ENCODE results near the gene NR2F6. TPM values are rescaled to one million over a fixed set of nuclear protein-coding genes. Genes with fewer than 3 reads are reported as not detected.

NR2F6 gene
- 10 to 100 TPM in 2 of 4 donors, 1 to 10 TPM in 2; 7.1 to 47.7 (median 10.7) TPM for total RNA-seq

DNA sequence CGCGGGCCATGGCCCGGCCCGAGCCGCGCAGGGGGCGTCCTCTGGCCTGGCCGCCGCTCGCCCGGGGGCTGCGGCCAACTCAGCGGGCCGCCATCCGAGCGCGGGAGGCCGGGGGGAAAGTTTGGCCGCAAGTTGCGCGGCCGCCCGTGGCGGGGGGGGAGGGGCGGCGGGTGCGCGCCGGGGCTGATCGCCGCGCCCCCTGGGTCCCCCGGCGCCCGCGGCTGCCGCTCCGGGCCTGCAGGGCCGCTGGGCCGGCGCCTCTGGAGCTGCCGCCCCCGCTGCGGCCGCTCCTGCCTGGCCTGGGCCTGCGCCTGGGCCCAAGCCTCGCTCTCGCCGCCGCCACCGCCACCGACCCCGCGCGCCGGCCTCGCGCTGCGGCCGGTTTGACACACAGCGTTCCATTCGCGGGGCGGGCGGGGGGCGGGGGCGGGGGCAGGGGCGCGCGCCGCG is at the start of gene NR2F6:
NR2F6 (minus strand) TSS at position 385 of the 450 bp plus-strand sequence. CDS start 699 bp downstream, outside the sequence.
- TF ChIP-seq, protein P1, sequence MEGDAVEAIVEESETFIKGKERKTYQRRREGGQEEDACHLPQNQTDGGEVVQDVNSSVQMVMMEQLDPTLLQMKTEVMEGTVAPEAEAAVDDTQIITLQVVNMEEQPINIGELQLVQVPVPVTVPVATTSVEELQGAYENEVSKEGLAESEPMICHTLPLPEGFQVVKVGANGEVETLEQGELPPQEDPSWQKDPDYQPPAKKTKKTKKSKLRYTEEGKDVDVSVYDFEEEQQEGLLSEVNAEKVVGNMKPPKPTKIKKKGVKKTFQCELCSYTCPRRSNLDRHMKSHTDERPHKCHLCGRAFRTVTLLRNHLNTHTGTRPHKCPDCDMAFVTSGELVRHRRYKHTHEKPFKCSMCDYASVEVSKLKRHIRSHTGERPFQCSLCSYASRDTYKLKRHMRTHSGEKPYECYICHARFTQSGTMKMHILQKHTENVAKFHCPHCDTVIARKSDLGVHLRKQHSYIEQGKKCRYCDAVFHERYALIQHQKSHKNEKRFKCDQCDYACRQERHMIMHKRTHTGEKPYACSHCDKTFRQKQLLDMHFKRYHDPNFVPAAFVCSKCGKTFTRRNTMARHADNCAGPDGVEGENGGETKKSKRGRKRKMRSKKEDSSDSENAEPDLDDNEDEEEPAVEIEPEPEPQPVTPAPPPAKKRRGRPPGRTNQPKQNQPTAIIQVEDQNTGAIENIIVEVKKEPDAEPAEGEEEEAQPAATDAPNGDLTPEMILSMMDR (IDR thresholded peaks at IDR 0.05; ENCODE audit: low read depth) = no peak

DNA sequence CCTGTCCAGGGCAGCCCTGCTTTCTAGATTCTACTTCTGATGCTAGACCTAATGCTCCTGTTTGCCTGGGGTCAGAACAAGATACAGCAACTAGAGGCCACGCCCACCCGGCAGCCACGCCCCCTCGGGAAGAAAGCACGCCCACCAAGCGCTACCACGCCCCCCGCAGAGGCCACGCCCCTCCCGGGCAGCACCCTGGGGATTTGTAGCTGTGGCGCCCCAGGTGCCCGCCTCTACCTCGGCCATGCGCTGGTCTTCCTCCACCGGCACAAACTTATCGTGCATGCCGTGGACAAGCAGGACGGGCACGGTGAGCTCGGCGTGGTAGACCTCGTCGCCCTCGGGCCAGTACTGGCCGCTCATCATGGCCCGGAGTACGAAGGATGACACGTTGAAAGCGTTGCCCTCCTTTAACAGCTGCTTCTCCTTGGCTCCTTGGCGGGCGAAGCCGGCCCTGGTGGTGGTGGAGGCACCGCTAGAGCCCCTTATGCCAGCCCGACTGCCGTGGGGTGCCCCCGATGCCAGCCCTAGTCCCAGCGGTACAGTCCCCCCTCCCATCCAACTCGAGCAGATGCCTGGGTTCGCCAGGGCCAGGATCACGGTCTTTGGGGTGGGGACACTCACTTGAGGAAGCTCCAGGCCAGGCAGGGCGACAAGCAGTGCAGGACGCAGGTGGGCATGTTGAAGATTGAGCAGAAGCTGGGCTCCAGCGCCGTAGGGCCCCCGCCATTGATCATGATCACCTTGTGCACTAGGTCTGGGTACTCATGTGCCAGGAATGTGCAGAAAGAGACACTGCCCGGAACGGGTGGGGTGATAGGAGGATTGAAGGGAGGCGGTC is 48.6 kb upstream of the NR2F6 start:
- TF ChIP-seq, protein P1 (IDR thresholded peaks at IDR 0.05; ENCODE audit: low read depth) = no peak

DNA sequence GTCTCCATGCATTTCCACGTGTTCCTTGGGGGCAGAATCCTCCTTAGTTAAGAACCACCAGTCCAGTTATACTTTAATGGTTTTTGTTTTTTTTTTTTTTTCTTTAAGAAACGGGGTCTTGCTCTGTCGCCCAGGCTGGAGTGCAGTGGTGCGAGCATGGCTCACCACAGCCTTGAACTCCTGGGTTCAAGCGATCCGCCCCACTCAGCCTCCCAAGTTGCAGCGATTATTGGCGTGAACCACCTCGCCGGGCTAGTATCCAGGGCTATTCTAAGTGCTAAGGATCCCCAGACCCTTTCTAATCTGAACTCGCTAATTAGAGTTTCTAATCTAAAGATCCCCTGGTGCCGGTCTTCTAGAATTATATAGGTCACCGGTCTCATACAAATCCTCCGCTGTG is 47.9 kb upstream of the NR2F6 start:
- TF ChIP-seq, protein P1 (IDR thresholded peaks at IDR 0.05; ENCODE audit: low read depth) = no peak

DNA sequence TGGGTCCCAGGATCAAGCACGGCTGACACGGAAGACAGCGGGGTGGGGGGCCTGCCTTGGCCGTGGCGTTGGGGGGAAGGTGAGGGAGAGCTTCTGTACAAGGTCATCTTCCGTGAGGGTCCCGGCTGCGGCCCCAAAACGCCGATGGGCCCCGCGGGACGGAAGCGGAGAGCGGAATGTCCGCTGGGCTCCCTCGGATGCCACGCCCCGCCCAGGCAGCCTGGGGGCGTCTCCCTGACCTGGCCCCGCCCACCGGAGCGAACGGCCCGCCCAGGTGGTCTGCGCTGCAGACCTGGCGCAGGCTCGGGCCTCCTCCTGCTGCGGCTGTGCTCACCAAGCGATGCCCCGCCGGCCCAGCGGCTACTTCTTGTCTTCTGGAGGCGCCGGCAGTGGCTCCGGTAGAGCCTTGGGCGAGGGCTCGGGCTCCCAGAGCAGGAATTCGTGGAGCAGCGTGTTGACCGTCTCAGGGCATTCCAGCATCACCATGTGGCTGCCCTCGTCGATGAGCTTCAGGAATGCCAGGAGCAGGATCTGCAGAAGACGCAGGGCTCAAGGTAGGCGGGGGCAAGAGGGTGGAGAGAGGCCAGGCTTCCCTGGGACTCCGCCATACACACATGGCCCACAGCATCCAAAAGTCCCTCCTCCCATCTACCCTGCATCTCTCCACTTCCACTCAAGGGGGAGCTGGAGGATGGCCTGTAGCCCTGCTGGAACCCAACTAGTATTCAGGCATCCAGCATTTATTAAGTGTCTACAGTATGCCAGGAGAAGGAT is 46.8 kb upstream of the NR2F6 start:
- TF ChIP-seq, protein P1 (IDR thresholded peaks at IDR 0.05; ENCODE audit: low read depth) = no peak

DNA sequence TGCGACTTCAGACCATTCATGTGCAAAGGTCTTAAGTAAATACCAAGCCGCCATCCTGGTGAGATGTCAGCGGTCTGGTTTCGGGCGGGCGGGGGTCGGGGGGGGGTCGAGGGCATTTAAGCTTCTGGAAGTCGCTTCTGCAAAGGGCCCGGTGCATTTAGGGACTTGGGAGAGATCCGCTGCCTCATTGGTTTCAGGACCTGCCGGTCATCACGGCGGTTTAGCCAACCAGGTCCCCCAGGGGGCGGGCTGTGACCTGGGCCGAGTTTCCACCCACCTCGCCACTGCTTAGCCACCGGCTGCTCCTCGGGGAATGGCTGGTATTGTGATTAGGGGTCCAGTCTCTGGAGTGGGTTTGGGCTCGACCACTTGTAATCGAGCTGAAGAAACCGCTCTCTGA is 43.8 kb upstream of the NR2F6 start:
- TF ChIP-seq, protein P1 (IDR thresholded peaks at IDR 0.05; ENCODE audit: low read depth) = no peak

DNA sequence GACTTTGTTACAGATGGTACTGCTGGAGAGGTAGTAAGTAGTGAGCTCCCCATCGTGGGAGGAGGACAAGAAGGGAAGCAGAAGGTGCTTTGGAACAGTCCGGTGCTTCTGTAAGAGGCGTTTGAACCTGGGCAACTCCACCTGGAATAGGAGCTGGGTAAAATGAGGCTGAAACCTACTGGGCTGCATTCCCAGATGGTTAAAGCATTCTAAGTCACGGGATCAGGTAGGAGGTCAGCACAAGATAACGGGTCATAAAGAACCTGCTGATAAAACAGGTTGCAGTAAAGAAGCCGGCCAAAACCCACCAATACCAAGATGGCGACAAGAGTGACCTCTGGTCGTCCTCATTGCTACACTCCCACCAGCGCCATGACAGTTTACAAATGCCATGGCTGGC is 41.0 kb upstream of the NR2F6 start:
- TF ChIP-seq, protein P1 (IDR thresholded peaks at IDR 0.05; ENCODE audit: low read depth) = no peak

DNA sequence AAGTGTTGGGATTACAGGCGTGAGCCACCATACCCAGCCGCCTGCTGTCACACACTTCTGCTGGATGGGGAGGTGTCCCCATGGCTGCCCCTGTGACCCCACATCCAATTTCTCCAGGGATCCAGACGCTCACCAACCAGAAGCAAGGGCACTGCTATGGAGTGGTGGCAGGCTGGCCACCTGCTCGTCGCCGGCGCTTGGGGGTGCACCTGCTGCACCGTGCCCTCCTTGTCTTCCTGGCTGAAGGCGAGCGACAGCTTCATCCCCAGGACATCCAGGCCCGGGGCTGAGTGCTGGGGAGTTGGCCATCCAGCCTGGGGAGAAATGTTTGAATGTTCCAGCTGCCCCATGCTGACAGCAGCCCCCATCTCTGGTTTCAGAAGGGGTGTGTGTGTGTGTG is 40.5 kb upstream of the NR2F6 start:
- TF ChIP-seq, protein P1 (IDR thresholded peaks at IDR 0.05; ENCODE audit: low read depth) = no peak
